HG02938 (cell line): Measurements from ENCODE around the gene GPSM3.

ENCODE experiments used
- ATAC-seq: cut with Tn5 transposase; IDR thresholded peaks from one replicate; pipeline ENCODE4 v1.9.1; 2021; ENCODE audit warnings: mild to moderate bottlenecking, moderate library complexity; ENCODE audit not compliant: unreplicated experiment

Gene GPSM3

GRCh38 chr6:32175711-32176475 is 16.6 kb downstream of the GPSM3 start, which contains the start of gene AGPAT1:
TSS of gene AGPAT1 (minus strand) at chr6:32176084. CDS start at chr6:32171496, 4,588 bp downstream.
- no peak for ATAC-seq

DNA sequence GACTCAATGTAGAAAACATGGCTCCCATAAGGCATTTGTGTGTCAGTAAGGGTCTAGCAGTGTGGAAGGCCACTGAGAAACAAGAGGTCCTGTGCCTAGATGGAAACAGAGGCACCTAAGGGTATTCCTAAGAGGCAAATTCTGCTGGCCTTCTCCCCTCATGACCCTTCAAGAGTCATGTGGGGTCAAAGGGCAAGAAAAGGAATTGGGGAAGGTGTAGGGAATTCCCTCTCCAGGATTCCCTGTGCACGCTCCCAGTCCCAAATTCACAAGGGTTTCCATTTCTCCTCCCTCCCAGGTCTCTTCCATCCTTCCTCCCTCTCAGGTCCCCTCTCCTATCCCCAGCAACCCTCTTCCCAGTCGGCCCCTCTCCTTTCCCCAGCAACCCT is 17.1 kb downstream of the GPSM3 start:
- ATAC-seq: no peak

GRCh38 chr6:32174416-32174815 is 18.0 kb downstream of the GPSM3 start:
- no peak for ATAC-seq

DNA sequence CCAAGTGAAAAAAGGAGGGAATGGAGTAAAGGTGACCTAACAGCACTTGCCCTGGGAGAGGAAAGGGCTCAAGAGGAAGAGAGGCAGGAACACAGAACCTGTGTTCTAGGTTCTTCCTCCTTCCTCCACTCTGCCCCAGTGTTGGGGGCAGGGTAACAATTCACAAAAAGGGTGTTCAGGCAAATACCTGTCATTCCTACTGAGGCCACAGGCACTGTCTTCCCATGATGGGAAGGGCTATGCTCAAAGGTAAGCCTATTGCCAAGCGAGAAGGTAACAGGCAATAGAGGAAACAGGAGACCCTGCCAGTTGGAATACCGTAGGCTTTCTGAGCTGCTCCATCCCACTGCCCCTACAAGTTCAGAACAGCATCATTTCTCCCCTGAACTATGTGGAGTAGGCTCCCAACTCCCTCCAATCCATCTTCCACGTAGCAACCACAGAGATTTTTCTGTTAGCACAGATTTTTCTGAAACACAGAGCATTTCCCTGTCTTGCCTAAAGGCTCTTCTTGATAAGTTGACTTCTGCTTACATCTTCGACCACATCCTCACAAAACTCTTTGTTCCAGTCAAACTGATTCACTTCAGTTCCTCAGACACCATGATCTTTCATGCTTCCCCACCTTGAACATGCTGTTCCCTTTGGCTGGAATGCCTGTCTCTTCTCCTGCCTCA is 19.3 kb downstream of the GPSM3 start:
- ATAC-seq: no peak

GRCh38 chr6:32171234-32171633 is 21.2 kb downstream of the GPSM3 start:
- no peak for ATAC-seq

- ATAC-seq: no peak
These were observed 22.1 kb downstream of the GPSM3 start for GRCh38 chr6:32170294-32170693.

- no peak for ATAC-seq
These were observed 23.4 kb downstream of the GPSM3 start for GRCh38 chr6:32168807-32169591.

DNA sequence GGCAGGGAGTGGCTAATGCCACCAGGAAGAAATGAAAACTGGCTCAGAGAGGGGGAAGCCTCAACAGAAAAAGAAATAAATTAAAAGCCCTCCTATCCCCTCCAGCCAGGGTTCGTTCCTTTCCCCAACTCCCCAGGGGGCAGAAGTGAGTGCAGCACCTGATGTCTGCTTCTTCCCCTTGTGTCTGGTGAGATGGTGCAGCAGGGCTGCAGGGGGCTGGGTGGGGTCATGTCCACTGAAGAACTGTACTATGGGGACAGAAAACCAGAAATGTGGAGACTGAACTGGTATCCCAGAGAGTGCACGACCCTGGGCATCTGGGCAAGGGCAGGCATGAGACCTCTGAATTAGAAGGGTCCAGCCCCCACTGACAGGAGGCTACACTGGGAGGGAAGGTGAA is 24.1 kb downstream of the GPSM3 start:
- no peak for ATAC-seq

DNA sequence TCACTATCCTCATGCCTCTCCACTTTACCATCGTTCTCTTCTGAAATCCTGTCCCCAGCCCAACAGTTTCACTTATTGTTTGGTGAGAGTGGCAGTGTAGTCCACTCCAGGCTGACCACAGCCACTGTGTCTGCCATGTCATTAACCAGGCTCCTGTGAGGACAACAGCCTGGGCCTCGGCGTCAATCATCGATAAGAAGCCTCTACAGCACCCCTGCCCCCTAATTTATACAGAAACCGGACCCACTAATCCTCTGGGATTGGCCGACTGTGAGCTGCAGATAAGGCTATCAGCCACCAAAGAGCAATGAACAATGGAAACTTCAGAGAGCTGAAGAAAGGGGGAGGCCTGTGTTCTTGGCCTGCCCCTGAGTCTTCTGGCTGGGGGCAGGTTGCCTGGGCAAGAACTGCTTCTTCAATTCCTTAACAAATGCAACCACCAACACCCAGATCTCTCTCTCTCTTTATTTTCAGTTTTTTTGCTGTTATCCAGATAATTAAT is 24.6 kb downstream of the GPSM3 start:
- no peak for ATAC-seq

GRCh38 chr6:32167154-32167760 is 25.2 kb downstream of the GPSM3 start:
- ATAC-seq: no peak

GRCh38 chr6:32166411-32167061 is 25.9 kb downstream of the GPSM3 start:
- no peak for ATAC-seq

DNA sequence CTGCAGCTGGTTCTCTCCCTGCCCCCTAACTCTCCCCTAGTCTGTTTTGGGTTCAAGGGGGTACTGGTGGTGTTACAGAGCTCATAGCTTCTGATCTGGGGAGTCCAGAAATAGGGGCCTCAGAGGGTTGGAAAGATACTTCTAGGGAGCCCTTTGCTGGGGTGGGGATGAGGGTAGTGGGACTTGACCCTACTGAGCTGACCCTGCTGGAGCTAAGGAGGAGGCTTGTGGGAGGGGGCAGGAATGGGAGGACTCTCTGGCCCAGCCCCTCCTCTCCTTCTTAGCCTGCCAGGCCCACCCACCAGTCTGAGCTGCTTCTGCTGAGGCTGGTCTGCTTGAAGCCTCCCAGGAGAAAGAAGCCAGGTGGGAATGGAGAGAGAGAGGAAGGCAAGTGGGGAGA is 28.1 kb downstream of the GPSM3 start, which contains the start of gene EGFL8:
Gene EGFL8, plus strand, starts transcription at position 301 of the 400 bp plus-strand sequence. CDS start 1,571 bp downstream, outside the sequence.
- ATAC-seq: no peak

DNA sequence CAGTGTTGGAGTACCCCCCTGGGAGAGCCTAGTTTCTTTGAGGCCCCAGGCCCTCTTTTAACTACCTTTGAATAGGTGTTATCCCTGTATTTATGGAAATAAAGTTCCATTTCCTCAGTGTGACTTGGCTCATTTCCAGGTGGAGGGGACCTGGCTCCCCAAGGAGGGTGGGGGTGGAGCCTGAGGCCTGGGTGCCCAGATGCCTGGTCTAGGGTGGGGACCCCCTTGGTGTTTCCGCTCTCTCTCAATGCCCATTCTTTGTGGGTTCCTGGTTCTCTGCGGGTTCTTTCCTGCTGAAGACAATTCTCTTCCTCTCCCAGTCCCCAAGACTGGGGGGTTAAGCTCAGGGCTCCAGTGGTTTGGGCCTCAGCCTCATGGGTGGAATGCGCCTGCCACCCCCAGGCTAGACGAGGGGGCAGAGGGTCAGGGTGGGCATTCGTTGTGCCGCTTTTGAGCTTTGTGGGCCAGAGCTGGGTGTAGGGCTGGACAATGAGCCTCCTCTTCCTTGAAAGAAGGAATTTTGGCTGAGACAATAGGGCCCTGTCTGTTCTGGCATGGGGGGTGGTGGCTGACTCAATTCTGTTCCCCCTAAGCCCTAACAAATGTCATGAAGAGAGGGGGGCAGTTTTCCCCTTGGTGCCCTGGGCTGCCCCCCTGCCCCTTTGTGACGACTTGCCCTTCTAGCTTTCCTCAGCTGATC is 28.7 kb downstream of the GPSM3 start:
- no peak for ATAC-seq

- no peak for ATAC-seq
These were observed 34.4 kb downstream of the GPSM3 start for GRCh38 chr6:32158052-32158451.

DNA sequence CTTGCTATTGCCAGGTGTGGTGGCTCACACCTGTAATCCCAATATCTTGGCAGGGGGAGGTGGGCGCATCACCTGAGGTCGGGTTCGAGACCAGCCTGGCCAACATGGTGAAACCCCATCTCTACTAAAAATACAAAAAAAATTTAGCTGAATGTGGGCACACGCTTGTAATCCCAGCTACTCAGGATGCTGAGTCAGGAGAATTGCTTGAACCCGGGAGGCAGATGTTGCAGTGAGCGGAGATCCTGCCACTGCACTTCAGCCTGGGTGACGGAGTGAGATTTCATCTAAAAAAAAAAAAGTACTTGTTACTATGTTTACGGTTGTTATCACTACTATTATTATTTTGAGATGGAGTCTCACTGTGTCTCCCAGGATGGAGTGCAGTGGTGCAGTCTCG is 35.6 kb downstream of the GPSM3 start:
- no peak for ATAC-seq

DNA sequence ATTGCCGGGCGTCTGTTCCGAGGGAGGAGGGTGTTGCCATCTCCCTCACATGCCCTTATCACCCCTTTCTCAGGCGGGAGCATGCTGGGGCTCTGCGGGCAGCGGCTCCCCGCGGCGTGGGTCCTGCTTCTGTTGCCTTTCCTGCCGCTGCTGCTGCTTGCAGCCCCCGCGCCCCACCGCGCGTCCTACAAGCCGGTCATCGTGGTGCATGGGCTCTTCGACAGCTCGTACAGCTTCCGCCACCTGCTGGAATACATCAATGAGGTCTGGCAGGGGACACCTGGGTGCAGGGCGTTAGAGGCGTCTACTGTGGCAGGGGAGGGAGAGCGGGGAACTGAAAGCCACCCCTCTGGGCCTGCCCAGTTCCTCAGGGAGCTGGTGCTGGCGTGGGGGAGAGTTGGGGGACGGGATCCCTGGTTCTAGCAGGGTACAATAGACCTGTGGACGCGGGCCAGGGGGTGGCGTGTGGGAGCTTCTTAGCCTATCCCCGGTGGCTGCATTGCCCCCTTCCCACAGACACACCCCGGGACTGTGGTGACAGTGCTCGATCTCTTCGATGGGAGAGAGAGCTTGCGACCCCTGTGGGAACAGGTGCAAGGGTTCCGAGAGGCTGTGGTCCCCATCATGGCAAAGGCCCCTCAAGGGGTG is 37.8 kb downstream of the GPSM3 start:
- ATAC-seq: no peak

DNA sequence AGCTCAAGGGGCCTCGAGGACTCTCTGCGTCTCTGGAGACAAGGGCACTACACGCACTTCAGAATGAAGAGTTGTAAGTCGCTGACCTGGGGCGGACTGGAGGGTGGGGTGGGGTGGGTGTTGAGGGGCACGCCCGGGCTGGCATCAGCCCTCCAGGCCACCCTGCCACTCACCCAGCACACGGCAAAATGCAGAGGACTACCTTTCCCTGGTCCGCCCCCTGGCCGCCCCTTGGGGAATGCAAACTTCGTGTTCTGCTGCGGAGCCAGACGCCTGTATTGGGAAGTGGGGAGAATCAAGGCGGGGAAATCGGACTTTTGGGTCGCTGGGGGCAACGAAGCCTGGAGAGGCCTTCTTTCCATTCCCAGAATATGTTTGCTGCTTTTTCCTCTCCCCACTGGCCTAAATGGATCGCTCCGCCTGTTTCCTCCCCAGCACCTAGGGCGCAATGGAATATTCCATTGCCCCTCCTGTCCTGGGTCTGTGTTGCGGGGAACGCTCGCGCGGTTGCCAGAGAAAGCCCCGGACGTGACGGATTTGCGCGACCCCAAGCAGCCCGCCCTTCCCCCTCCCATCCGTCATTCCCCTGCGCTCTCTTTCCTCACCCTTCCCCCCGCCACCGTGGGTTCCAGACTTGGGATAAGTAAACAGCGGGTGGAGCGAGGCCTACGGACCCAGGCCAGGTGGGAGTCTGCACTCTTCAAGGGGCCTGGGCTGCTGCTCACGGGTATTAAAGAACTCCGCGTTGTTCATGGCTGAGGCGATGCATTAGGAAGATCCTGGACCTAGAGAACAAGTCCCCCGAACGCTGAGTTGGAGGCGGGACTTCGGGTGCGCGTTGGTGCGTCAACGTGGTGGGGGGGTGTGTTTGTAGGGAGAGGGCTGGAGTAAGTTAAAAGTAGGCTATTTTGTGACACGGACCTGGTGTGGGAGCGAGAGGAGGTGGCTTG is 38.6 kb downstream of the GPSM3 start, which contains the start of gene PPT2:
Gene PPT2, plus strand, starts transcription at position 578 of the 950 bp plus-strand sequence. CDS start 454 bp downstream, outside the sequence.
- no peak for ATAC-seq
